HepG2 (cell line): ENCODE measurements around the gene CEP89. TPM values are rescaled to one million over a fixed set of nuclear protein-coding genes. Genes with fewer than 3 reads are reported as not detected.

ENCODE experiments used
- ELF3 ChIP-seq: IDR thresholded peaks from 2 replicates; pipeline ENCODE4 v1.6.1; 2016; ENCODE audit warnings: missing genetic modification reagents, missing compliant biosample characterization
- ELF4 ChIP-seq: sonication (generic); formaldehyde crosslinking; IDR thresholded peaks from 2 replicates; pipeline ENCODE4 v1.5.0; 2020; ENCODE audit warnings: missing genetic modification reagents, mild to moderate bottlenecking, moderate library complexity, borderline replicate concordance
- GABPB1 ChIP-seq: IDR thresholded peaks from 2 replicates; pipeline ENCODE4 v1.6.1; 2016; ENCODE audit warnings: mild to moderate bottlenecking, missing genetic modification reagents, moderate library complexity, missing compliant biosample characterization
- HNRNPUL1 ChIP-seq: fragments of 200-400 bp; formaldehyde crosslinking; IDR thresholded peaks from 2 replicates; pipeline ENCODE4 v1.6.1; 2017; ENCODE audit warnings: low read depth, mild to moderate bottlenecking, low read length, moderate library complexity
- MTA1 ChIP-seq: sonication (generic); formaldehyde crosslinking; IDR thresholded peaks from 2 replicates; pipeline ENCODE4 v1.4.0; 2020; ENCODE audit warnings: missing genetic modification reagents, mild to moderate bottlenecking, borderline replicate concordance
- MXI1 ChIP-seq: IDR thresholded peaks from 3 replicates; pipeline ENCODE4 v1.6.1; 2012; ENCODE audit warnings: low read depth, low read length, inconsistent platforms, borderline replicate concordance
- MYC ChIP-seq: sonication (generic); formaldehyde crosslinking; IDR thresholded peaks from 2 replicates; pipeline ENCODE4 v1.9.0; 2021; ENCODE audit warnings: missing genetic modification reagents, borderline replicate concordance
- RBFOX2 ChIP-seq: fragments of 200-400 bp; formaldehyde crosslinking; IDR thresholded peaks from 2 replicates; pipeline ENCODE4 v1.6.1; 2017; ENCODE audit warnings: low read depth, mild to moderate bottlenecking, low read length
- YEATS2 ChIP-seq: sonication (generic); formaldehyde crosslinking; IDR thresholded peaks from 2 replicates; pipeline ENCODE4 v1.4.0; 2020; ENCODE audit warnings: missing genetic modification reagents, borderline replicate concordance
- ZNF367 ChIP-seq: sonication (generic); formaldehyde crosslinking; IDR thresholded peaks from 2 replicates; pipeline ENCODE4 v1.4.0; 2020; ENCODE audit warnings: missing genetic modification reagents, borderline replicate concordance
- ZNF776 ChIP-seq: sonication (generic); formaldehyde crosslinking; IDR thresholded peaks from 2 replicates; pipeline ENCODE4 v1.4.0; 2020; ENCODE audit warnings: mild to moderate bottlenecking, missing genetic modification reagents
- ZSCAN12 ChIP-seq: sonication (generic); formaldehyde crosslinking; IDR thresholded peaks from 2 replicates; pipeline ENCODE4 v1.9.0; 2021; ENCODE audit warnings: mild to moderate bottlenecking, missing genetic modification reagents
- polyA plus RNA-seq, 8 experiments: library from polyadenylated mRNA; depleted of rRNA in 3 of 8; stranded (reverse) in 7 of 8; unstranded in 1 of 8; fragments of >200 nt; fragmentation: Illumina TruSeq in 4 of 8; extraction: Trizol in 4 of 8; gene quantifications; 2 replicates each; pipeline versions ENCODE4 v1.2.1 to v1.2.3, GENCODE V29; 2011 to 2016; ENCODE audit warnings: low read depth in 4 of 8, missing spikeins in 1 of 8, mixed read lengths in 1 of 8; ENCODE audit not compliant: insufficient read depth in 1 of 8
- total RNA-seq, 5 experiments: library from RNA; depleted of rRNA; stranded (reverse); fragments of >200 nt; fragmentation: Illumina TruSeq; extraction: Trizol; gene quantifications; 2 replicates each; pipeline ENCODE4 v1.2.3, GENCODE V29; 2016; ENCODE audit warnings: low read depth in 1 of 5
- TF ChIP-seq, protein P1 (sequence below): sonication (generic); formaldehyde crosslinking; IDR thresholded peaks from 2 replicates; pipeline ENCODE4 v1.5.1; 2020; ENCODE audit warnings: missing genetic modification reagents, mild to moderate bottlenecking, borderline replicate concordance
- TF ChIP-seq, protein P2 (sequence below), 2 experiments: sonication (generic) in 1 of 2; formaldehyde crosslinking in 1 of 2; IDR thresholded peaks; 2 replicates each; pipeline versions ENCODE4 v1.6.1 to v1.9.0; 2014 to 2022; ENCODE audit warnings: antibody characterized with exemption in 1 of 2, borderline replicate concordance in 1 of 2, inconsistent platforms in 1 of 2, low read depth in 1 of 2, missing genetic modification reagents in 1 of 2
- TF ChIP-seq, protein P3 (sequence below): sonication (generic); formaldehyde crosslinking; IDR thresholded peaks from 2 replicates; pipeline ENCODE4 v1.4.0; 2020; ENCODE audit warnings: mild to moderate bottlenecking, missing genetic modification reagents
- TF ChIP-seq, protein P4 (sequence below): sonication (generic); formaldehyde crosslinking; IDR thresholded peaks from 2 replicates; pipeline ENCODE4 v1.5.0; 2020; ENCODE audit warnings: mild to moderate bottlenecking, missing genetic modification reagents

Gene CEP89
- total and polyA plus RNA-seq, 2 of the 13 experiments (the other 11 are each of a cell fraction or from before 2014, with no cell fraction given) = 7.2 to 10.9 TPM

DNA sequence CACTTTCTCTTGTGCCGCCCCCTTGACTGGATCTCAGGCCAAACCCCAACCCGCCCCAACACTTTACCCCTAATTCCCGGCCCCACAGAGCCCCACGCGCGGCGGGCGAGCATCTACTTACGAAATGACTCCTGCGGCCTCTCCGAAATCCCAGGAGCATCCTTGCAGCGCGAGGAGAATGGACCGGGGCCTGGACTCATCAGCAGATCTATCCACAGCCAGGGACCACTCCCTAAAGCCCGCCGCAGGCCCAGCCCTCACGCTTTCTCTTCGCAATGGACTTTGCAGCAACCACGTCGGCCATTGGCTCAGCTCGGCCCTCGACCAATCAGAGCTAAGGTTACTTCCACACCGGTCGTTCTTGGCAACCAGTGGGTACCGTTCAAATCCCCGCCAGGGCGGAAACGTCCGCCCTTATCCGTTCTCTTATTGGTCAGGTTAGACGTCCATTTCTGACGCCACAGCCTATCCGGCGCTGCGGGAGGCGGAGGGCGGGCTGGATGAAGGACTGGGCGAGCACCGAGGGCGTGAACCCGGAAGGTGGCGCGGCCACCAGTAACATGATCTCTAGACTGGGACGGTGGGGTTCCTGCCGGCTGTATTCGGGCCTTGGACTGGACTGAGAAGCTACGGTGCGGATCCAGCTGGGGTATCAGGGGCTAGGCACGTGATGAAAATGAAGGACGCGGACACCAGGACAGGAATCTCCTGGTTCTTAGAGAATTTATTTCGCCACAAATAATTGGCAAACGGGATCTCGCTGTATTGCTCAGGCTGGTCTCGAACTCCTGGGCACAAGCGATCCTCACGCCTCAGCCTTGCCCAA is at the start of gene CEP89, which contains the start of gene FAAP24 (continued):
- TF ChIP-seq ZNF367 (CRISPR knock-in tag) (no peak), ZNF776 (no peak), MXI1 (peak; percentile 96; the same call in 2 of the 3 replicates), MTA1 (CRISPR knock-in tag) (no peak), RBFOX2 (peak; percentile 54), HNRNPUL1 (no peak), ELF3 (CRISPR knock-in tag) (peak; percentile 97), MYC (CRISPR knock-in tag) (peak; percentile 75), GABPB1 (CRISPR knock-in tag) (peak; percentile 99), ZSCAN12 (CRISPR knock-in tag) (no peak), ELF4 (peak; percentile 96), YEATS2 (CRISPR knock-in tag) (peak; percentile 89; the same call in 1 of the 2 replicates)
- TF ChIP-seq, protein P1, sequence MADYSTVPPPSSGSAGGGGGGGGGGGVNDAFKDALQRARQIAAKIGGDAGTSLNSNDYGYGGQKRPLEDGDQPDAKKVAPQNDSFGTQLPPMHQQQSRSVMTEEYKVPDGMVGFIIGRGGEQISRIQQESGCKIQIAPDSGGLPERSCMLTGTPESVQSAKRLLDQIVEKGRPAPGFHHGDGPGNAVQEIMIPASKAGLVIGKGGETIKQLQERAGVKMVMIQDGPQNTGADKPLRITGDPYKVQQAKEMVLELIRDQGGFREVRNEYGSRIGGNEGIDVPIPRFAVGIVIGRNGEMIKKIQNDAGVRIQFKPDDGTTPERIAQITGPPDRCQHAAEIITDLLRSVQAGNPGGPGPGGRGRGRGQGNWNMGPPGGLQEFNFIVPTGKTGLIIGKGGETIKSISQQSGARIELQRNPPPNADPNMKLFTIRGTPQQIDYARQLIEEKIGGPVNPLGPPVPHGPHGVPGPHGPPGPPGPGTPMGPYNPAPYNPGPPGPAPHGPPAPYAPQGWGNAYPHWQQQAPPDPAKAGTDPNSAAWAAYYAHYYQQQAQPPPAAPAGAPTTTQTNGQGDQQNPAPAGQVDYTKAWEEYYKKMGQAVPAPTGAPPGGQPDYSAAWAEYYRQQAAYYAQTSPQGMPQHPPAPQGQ (CRISPR knock-in tag) = no peak
- TF ChIP-seq, protein P2, sequence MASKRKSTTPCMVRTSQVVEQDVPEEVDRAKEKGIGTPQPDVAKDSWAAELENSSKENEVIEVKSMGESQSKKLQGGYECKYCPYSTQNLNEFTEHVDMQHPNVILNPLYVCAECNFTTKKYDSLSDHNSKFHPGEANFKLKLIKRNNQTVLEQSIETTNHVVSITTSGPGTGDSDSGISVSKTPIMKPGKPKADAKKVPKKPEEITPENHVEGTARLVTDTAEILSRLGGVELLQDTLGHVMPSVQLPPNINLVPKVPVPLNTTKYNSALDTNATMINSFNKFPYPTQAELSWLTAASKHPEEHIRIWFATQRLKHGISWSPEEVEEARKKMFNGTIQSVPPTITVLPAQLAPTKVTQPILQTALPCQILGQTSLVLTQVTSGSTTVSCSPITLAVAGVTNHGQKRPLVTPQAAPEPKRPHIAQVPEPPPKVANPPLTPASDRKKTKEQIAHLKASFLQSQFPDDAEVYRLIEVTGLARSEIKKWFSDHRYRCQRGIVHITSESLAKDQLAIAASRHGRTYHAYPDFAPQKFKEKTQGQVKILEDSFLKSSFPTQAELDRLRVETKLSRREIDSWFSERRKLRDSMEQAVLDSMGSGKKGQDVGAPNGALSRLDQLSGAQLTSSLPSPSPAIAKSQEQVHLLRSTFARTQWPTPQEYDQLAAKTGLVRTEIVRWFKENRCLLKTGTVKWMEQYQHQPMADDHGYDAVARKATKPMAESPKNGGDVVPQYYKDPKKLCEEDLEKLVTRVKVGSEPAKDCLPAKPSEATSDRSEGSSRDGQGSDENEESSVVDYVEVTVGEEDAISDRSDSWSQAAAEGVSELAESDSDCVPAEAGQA (IDR thresholded peaks at IDR 0.05; ENCODE audit: low read depth) = 0 out of 2 replicates have a peak, but pooled peaks have one; percentile 35
- TF ChIP-seq, protein P2 (CRISPR knock-in tag; IDR thresholded peaks at IDR 0.05; ENCODE audit: borderline replicate concordance) = no peak
- TF ChIP-seq, protein P3, sequence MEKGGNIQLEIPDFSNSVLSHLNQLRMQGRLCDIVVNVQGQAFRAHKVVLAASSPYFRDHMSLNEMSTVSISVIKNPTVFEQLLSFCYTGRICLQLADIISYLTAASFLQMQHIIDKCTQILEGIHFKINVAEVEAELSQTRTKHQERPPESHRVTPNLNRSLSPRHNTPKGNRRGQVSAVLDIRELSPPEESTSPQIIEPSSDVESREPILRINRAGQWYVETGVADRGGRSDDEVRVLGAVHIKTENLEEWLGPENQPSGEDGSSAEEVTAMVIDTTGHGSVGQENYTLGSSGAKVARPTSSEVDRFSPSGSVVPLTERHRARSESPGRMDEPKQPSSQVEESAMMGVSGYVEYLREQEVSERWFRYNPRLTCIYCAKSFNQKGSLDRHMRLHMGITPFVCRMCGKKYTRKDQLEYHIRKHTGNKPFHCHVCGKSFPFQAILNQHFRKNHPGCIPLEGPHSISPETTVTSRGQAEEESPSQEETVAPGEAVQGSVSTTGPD (CRISPR knock-in tag) = no peak
- TF ChIP-seq, protein P4, sequence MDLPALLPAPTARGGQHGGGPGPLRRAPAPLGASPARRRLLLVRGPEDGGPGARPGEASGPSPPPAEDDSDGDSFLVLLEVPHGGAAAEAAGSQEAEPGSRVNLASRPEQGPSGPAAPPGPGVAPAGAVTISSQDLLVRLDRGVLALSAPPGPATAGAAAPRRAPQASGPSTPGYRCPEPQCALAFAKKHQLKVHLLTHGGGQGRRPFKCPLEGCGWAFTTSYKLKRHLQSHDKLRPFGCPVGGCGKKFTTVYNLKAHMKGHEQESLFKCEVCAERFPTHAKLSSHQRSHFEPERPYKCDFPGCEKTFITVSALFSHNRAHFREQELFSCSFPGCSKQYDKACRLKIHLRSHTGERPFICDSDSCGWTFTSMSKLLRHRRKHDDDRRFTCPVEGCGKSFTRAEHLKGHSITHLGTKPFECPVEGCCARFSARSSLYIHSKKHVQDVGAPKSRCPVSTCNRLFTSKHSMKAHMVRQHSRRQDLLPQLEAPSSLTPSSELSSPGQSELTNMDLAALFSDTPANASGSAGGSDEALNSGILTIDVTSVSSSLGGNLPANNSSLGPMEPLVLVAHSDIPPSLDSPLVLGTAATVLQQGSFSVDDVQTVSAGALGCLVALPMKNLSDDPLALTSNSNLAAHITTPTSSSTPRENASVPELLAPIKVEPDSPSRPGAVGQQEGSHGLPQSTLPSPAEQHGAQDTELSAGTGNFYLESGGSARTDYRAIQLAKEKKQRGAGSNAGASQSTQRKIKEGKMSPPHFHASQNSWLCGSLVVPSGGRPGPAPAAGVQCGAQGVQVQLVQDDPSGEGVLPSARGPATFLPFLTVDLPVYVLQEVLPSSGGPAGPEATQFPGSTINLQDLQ (CRISPR knock-in tag) = no peak
